Neural progenitor cell (in vitro differentiated cells): Measurements from ENCODE around the gene FMN1.

Experiments
- EZH2 ChIP-seq: fragments of 200-600 bp; sonication (generic); IDR thresholded peaks from 2 replicates; pipeline ENCODE4 v1.6.1; 2017; ENCODE audit warnings: antibody characterized with exemption, mild to moderate bottlenecking, moderate library complexity
- TF ChIP-seq, protein P1 (sequence below): fragments of 200-600 bp; sonication (generic); IDR thresholded peaks from 2 replicates; pipeline ENCODE4 v1.5.1; 2017; ENCODE audit warnings: antibody characterized with exemption, mild to moderate bottlenecking

DNA sequence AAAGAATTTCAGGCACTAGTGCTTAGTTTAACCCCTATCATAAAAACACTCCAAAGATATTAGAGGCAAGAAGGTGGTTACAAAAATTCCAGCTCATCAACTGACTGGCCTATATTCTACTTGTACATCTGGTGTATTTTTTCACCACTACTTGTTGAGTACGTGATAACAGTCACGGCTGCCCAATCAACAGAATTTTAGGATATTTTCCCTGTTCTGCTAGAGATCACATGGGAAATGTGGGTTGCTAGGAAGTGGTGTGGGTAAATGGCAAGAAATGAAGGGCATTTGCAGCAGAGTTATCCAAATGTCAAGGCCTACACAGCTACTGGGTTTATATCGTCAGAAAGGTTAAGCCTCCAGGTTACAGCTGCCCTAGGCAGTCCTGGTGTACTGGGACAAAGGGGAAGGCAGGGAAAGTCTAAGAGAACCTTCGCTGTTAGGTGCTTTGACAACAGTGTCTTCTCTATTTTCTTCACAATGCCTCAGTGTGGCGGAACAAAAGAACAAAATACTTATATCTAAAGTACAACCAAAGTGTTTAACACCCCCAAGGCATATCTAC lies 81.9 kb downstream of the FMN1 start:
- TF ChIP-seq, protein P1, sequence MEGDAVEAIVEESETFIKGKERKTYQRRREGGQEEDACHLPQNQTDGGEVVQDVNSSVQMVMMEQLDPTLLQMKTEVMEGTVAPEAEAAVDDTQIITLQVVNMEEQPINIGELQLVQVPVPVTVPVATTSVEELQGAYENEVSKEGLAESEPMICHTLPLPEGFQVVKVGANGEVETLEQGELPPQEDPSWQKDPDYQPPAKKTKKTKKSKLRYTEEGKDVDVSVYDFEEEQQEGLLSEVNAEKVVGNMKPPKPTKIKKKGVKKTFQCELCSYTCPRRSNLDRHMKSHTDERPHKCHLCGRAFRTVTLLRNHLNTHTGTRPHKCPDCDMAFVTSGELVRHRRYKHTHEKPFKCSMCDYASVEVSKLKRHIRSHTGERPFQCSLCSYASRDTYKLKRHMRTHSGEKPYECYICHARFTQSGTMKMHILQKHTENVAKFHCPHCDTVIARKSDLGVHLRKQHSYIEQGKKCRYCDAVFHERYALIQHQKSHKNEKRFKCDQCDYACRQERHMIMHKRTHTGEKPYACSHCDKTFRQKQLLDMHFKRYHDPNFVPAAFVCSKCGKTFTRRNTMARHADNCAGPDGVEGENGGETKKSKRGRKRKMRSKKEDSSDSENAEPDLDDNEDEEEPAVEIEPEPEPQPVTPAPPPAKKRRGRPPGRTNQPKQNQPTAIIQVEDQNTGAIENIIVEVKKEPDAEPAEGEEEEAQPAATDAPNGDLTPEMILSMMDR: no peak
- no peak for TF ChIP-seq EZH2
